ENCODE data around the gene SLC44A3.

Gene SLC44A3

DNA sequence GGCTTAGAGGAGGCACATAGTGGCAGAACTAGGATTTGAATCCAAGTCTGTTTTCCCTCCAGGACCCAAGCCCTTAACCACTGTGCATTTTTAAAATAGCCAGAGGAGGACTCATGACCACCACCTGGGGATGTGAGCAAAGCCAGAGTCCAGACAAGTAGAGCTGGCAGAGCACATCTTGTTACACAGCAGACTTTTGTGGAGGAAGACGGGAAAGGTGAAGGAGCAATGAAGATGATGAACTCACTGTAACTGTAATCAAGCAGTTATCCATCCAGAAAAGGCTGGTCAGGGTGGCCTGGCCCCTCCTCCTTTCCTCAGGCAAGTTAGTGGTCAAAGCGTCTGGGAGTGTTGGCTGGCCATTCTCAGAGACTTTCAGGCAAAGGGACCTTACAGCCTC, 50.9 kb downstream of the SLC44A3 start:
- TF ChIP-seq ZFX (IDR thresholded peaks at IDR 0.05), result no peak
- TF ChIP-seq, protein P1, sequence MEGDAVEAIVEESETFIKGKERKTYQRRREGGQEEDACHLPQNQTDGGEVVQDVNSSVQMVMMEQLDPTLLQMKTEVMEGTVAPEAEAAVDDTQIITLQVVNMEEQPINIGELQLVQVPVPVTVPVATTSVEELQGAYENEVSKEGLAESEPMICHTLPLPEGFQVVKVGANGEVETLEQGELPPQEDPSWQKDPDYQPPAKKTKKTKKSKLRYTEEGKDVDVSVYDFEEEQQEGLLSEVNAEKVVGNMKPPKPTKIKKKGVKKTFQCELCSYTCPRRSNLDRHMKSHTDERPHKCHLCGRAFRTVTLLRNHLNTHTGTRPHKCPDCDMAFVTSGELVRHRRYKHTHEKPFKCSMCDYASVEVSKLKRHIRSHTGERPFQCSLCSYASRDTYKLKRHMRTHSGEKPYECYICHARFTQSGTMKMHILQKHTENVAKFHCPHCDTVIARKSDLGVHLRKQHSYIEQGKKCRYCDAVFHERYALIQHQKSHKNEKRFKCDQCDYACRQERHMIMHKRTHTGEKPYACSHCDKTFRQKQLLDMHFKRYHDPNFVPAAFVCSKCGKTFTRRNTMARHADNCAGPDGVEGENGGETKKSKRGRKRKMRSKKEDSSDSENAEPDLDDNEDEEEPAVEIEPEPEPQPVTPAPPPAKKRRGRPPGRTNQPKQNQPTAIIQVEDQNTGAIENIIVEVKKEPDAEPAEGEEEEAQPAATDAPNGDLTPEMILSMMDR (conservative IDR thresholded peaks at IDR 0.05), result no peak
- H3K27ac ChIP-seq, result no peak overlapping the region

DNA sequence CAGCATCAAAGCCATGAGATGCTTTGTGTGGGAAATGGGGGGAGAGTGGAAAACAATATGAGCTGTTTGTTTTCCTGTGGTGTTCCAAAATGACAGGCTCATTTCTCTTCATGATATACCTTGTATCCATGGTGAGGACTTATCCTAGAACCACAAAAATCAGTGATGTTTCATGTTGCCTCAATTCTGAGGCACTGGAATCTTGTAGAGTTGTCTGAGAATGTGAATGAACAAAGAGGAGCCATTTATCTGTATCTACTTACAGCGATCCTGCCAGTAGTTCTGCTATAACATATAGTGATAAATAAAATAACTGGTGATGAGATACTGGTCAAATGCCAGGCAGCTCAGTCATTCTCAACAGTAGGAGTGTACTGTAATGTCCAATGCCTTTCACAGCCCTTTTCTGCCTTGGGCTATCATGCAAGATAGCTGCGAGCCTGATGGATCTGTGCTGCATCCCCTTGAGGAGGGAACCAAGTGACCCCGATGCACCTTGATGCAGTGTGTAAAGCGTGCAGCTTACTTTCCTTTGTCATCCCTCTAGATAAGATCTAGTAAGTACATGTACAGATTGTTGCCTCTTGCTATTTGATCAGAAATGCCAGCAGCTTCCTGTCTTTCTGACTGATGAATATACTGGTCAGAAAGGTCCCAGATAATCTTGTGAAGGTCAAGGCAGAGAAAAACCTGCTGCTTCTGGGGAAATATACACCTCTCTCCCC, 52.8 kb downstream of the SLC44A3 start:
- TF ChIP-seq ZFX (IDR thresholded peaks at IDR 0.05), result no peak
- TF ChIP-seq, protein P1 (conservative IDR thresholded peaks at IDR 0.05), result no peak
- H3K27ac ChIP-seq, result peak overlapping the region; percentile 6; the same call in 1 of the 2 replicates

DNA sequence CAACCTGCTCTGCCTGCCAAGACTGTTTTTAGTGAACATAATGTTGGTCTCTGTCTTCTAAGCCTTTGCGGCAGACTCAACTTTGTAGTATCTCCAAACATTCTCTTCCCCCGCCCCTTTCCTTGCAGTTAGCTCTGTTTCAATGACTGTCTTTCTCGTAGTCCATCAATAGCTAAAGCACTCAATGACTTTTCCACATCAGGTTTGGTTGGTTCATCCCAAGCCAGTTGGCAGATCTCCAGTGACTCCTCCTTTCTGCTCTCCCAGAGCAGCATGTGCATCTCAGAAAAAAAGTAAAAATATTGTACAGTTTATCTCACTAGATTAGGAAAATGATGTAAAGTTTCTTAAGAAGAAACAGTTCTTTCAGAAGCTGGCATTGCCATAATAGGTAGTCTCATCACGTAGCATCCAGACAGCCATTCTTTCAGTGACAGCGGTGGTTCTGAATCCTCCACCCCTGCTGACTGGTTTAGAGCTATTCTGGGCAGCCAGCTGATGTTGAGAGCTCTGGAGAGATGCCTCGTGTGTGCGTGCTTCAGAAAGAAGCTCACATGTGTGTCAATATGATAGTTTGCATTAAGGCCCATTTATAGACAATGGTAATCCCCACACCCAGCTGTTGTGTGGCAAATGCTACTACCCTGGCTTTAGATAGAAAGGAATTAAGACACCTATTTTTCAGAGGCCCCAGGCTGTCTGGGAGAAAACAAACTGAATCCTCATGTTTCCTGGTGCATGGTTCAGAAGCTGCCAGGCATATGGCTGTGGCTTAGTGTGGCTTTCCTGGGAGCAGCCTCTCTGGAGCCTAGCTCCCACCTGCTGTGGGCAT, 53.6 kb downstream of the SLC44A3 start:
- no peak for TF ChIP-seq ZFX (IDR thresholded peaks at IDR 0.05)
- TF ChIP-seq, protein P1 (conservative IDR thresholded peaks at IDR 0.05), result no peak
- H3K27ac ChIP-seq, result peak overlapping the region; percentile 6; the same call in 1 of the 2 replicates

- TF ChIP-seq, protein P1 (conservative IDR thresholded peaks at IDR 0.05), result no peak
- no peak for TF ChIP-seq ZFX (IDR thresholded peaks at IDR 0.05)
- no peak overlapping the region for H3K27ac ChIP-seq
These were observed 54.3 kb downstream of the SLC44A3 start for GRCh38 chr1:94874423-94874822.

GRCh38 chr1:94875794-94876193, 55.6 kb downstream of the SLC44A3 start:
- TF ChIP-seq, protein P1 (conservative IDR thresholded peaks at IDR 0.05), result no peak
- TF ChIP-seq ZFX (IDR thresholded peaks at IDR 0.05), result no peak
- H3K27ac ChIP-seq, result no peak overlapping the region

- TF ChIP-seq, protein P1 (conservative IDR thresholded peaks at IDR 0.05), result no peak
- TF ChIP-seq ZFX (IDR thresholded peaks at IDR 0.05), result no peak
- H3K27ac ChIP-seq, result no peak overlapping the region
These were observed 56.2 kb downstream of the SLC44A3 start for GRCh38 chr1:94876362-94876761.

DNA sequence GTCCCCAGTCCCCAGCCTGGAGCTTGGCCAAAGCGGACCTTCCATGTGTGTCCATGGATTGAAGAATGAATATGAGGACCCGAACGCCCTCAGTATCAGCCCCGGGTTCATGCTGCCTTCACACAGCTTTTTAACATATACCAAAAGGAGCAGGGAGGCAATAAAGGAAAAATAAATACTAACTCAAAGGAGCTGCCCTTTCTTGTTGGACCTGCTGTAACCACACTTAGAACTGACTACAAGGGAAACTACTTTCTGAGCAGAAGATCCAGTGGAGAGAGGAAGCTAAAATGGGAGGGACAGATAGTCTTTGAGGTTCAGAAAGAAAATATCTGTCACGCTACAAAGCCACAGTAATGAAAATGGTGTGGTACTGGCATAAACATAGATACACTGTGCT, 58.2 kb downstream of the SLC44A3 start:
- TF ChIP-seq ZFX (IDR thresholded peaks at IDR 0.05), result no peak
- TF ChIP-seq, protein P1 (conservative IDR thresholded peaks at IDR 0.05), result no peak
- no peak overlapping the region for H3K27ac ChIP-seq

Data from C4-2B (cell line).